Sciatic nerve (tissue), 2 donors: Measurements from ENCODE around the gene NPEPPS. TPM values are rescaled to one million over a fixed set of nuclear protein-coding genes. Genes with fewer than 3 reads are reported as not detected.
A peak's percentile ranks its signal among the peaks of the same experiment; 100 is the strongest.
"Not testable (repeated sequence)": the region's sequence is repeated elsewhere in the genome, so short reads cannot be mapped to it uniquely, and the experiment has no call there.

Source experiments
- ATAC-seq: fragments of 200-7000 bp; cut with Tn5 transposase; one replicate; pipeline ENCODE4 v1.9.1; 2020; ENCODE audit warnings: mild to moderate bottlenecking, moderate library complexity
- DNase-seq: peaks from one replicate; pipeline ENCODE4 v3.0.0-alpha.2; 2020; ENCODE audit warnings: low spot score
- intact Hi-C: fragments of 100-400 bp; cut with DNase I; formaldehyde crosslinking; loops from one replicate; pipeline ENCODE4 v1.14.2; 2022
- total RNA-seq: library from RNA; stranded (reverse); fragmentation: NEBNext Ultra II Directional; extraction: Animal tissue kit (Norgen Biotek cat#: 25700); gene quantifications from one replicate; pipeline ENCODE4 v1.2.1, GENCODE V29; 2021
- donor health status: DM: no; HTN: no; CAD: no.
- donor health status: DM: no; HTN: no; CAD: no.

Gene NPEPPS
- total RNA-seq: 142 TPM

DNA sequence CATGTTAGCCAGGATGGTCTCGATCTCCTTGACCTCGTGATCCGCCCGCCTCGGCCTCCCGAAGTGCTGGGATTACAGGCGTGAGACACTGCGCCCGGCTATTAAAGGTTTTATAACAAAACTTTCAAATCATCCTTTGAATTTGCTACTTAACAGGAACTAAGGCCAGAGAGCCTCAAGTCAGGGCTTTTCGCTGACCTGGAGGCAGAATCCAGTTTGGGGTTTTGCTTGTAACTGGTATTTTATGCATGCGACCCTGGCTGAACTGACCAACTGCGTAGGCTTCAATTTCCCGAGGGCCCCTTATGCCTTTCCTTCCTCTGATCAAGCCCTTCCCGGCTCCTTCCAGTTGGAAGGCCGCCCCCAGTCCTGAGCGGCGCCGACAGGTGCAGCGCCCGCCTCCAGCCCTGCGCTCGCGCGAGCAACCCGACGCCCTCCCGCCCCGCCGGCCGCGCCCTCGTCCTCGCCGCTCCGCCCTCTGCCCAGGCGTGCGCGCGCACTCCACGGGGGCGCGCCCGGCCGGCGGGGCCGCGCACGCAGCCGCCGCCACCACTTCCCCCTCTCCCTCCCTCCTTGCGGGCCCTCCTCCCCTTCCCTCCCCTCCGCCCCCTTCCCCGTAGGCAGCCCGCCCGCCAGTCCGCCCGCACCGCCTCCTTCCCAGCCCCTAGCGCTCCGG lies at the start of gene NPEPPS:
Gene NPEPPS (plus strand): TSS at position 552 of the 676 bp plus-strand sequence. CDS start 193 bp downstream, outside the sequence.
- intact Hi-C loops: not testable (repeated sequence)
- ATAC-seq (peak; percentile 94), DNase-seq (peak; percentile 94)

DNA sequence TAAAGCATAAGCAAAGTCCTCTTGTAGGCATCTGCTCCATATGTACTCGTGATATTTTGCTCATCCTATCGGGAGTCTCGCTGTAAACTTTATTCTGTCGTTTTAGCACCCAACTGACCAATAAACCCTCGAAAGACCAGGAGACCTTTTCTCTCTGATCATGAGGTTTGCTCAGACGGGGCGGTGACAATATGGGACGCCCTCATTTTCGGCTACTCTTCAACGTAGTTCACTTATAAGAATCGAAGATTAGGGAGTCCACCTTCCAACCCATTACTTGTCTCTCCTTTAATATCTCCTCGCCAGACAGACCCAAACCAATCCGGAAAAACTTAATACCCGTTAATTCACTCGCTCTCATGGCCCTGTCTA lies 39.1 kb upstream of the NPEPPS start:
- ATAC-seq, intact Hi-C loops, DNase-seq: not testable (repeated sequence)

GRCh38 chr17:47499074-47499473 lies 31.8 kb upstream of the NPEPPS start:
- intact Hi-C loops, ATAC-seq, DNase-seq: not testable (repeated sequence)

DNA sequence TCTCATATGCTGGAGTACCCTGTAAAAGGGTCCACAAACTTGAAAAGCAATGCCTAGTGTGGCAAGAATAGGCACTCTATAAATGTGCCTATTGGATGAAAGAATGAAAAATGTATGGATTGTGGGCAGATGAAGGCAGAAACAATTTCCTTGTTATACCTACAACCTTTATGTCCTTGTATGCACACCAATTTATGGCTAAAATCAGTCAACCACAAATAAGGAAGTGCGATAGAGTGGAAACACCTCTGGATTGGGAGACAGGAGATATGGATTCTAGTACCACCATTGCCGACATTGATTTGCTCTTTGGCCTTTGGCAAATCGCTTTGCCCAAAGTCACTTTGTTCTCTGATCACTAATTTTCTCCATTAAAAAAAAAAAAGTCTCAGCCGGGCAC lies 31.4 kb upstream of the NPEPPS start:
- DNase-seq, intact Hi-C loops, ATAC-seq: not testable (repeated sequence)

DNA sequence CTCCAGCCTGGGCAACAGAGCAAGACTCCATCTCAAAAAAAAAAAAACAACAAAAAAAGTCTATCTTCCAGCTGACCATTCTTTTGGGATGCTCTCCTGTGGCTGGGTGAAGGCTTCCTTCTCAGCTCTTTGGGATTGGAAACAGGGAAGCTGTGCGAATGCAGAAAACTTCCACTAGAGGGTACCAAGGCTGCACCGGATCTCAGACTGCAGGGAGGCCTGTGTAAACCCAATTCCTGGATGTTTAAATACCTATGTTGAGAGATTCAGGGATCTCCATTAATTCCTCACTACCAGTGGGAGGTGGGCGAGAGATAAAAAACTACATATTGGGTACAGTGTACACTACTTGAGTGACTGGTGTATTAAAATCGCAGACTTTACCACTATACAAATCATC lies 30.3 kb upstream of the NPEPPS start:
- peak; percentile 66 for ATAC-seq
- intact Hi-C loops, DNase-seq: not testable (repeated sequence)

DNA sequence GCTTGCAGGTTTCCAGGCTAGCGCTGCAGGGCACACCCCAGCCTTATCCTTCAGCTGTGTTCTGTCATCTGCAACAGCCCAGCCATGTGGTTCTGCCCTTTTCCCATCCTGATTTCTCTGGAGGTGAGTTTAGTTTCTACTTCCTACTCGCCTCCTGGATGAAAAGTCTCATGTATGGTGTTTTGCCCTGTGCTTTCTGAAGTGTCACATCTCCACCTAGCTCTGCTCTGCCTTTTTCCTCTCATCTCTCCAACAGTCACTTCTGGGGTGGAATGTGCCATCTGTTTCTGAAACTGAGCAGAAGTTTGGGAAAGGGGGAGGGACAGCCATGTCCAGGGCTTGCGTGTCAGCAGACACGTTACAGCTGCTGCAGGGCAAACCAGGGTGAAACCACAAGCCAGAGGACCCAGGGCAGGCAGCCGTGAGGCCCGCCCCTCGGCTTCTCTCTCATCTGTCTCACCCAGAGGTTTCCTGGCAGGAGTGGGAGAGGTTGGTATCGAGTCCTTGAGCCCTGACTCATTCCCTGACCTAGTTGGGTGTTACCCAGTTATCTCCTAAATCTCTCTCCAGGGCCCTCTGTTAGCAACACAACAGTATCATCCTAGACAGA lies 28.7 kb upstream of the NPEPPS start:
- intact Hi-C loops, DNase-seq: not testable (repeated sequence)

GRCh38 chr17:47502776-47503455 lies 28.0 kb upstream of the NPEPPS start:
- intact Hi-C loops, DNase-seq: not testable (repeated sequence)
- peak; percentile 37 for ATAC-seq

More for the DNA sequence above, 28.7 kb upstream of the NPEPPS start:
- peak; percentile 91 for ATAC-seq

GRCh38 chr17:47511701-47512146 lies 19.2 kb upstream of the NPEPPS start:
- intact Hi-C loops, ATAC-seq, DNase-seq: not testable (repeated sequence)

DNA sequence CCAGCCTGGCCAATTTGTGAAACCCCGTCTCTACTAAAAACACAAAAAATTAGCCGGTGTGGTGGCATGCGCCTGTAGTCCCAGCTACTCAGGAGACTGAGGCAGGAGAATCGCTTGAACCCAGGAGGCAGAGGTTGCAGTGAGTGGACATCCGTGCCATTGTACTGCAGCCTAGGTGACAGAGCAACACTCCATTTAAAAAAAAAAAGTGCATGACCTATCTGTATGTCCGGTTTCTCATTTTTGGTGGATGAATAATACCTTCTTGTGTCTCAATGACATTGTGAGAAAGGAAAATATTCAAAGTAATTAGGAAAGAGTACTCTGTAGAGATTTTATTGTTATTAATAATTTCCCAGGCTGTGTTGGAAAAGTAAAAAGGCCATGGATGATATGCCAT lies 17.6 kb upstream of the NPEPPS start:
- intact Hi-C loops, ATAC-seq: not testable (repeated sequence)

GRCh38 chr17:47518880-47519279 lies 12.0 kb upstream of the NPEPPS start:
- DNase-seq, ATAC-seq, intact Hi-C loops: not testable (repeated sequence)

More for the DNA sequence above, 17.6 kb upstream of the NPEPPS start:
- DNase-seq: not testable (repeated sequence)

DNA sequence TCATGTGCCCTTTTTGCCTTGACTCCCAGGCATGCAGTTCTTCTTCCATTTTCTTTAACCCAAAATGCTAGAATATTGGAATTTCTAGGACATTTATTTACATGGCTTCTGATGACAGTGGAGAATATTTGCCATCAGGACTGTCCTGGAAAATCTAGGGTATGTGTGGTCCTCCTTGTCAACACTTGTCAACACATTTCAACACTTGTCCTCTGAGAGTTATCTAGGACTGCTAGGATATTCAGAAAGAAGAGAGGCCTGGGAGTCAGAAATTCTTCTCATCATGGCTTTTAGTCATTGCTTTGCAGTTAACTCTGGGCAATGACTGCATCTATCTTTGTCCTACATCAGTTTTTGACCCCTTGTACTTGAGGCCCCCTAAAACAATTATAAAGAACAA lies 11.5 kb upstream of the NPEPPS start:
- intact Hi-C loops, DNase-seq, ATAC-seq: not testable (repeated sequence)

DNA sequence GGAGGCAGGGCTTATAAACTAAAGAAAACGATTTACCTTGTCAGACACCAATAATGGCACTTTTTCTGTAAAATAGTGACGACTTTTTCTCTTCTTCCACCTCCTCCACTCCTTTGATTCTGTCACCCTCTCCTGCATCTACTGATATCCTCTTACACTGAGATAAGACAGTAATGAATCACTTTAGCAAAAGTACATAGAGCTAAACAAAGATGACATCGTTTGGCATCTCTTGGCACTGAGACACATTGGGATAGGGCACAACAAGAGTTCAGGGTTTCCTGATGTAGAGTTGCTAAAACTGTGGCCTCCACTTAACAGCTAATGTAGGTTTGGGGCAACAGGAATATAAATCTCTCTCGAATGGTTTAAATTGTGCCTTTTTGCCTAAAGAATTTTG lies 10.6 kb upstream of the NPEPPS start:
- ATAC-seq, intact Hi-C loops, DNase-seq: not testable (repeated sequence)

- intact Hi-C loops, ATAC-seq, DNase-seq: not testable (repeated sequence)
Measured at GRCh38 chr17:47521434-47521833, 9.5 kb upstream of the NPEPPS start.

GRCh38 chr17:47522341-47522740 lies 8.6 kb upstream of the NPEPPS start:
- ATAC-seq, DNase-seq, intact Hi-C loops: not testable (repeated sequence)

DNA sequence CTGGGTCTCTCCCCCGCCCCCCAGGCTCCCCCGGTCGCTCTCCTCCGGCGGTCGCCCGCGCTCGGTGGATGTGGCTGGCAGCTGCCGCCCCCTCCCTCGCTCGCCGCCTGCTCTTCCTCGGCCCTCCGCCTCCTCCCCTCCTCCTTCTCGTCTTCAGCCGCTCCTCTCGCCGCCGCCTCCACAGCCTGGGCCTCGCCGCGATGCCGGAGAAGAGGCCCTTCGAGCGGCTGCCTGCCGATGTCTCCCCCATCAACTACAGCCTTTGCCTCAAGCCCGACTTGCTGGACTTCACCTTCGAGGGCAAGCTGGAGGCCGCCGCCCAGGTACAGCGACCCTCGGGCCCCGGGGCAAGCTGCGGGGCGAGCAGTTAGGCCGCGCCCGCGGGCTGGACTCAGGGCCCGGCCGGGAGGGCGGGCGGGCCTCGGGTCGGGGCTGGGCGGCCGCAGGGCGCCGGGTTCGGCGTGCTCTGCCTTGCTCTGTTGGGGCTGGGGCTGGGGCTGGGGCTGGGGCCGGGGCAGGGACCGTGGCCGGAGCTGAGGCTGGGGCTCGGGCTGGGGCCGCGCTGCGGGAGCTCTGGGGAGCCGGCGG lies 419 bp downstream of the NPEPPS start:
- DNase-seq, intact Hi-C loops: not testable (repeated sequence)
- ATAC-seq: peak; percentile 14

- intact Hi-C loops, ATAC-seq, DNase-seq: not testable (repeated sequence)
Measured at GRCh38 chr17:47539085-47539484, 8.2 kb downstream of the NPEPPS start.

DNA sequence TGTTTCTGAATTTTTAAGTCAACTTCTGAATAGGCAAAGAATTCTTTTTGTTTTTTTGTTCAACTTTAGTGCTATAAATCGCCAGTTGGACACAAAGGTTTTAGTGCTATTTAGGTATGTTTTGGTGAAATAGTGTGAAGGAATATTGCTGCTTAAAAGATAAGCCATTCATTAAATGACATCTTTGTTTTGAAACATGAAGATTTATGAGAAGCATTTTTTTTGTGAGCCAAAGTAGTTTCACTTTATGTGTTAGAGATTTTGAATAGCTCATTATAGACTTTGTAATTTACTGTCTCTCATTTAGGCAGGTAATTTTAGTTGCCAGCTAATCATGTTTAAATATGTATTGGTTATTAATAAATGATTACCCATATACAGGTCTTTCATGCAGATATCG lies 10.8 kb downstream of the NPEPPS start:
- intact Hi-C loops, ATAC-seq, DNase-seq: not testable (repeated sequence)

GRCh38 chr17:47544327-47544726 lies 13.4 kb downstream of the NPEPPS start:
- intact Hi-C loops, ATAC-seq, DNase-seq: not testable (repeated sequence)

DNA sequence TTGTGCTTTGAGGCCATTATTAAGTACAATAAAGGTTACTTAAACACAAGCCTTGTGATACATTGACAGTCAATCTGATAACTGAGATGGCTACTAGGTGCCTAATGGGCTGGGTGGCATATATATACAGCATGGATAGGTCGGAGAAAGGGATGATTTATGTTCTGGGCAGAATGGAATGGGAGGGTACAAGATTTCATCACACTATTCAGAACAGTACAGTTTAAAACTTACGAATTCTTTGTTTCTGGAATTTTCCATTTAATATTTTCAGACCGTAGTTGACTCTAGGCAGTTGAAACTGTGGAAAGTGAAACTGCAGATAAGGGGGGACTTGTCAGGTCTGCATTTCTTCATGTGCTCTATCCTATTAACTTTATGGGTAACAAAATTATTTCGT lies 23.8 kb downstream of the NPEPPS start:
- not testable (repeated sequence) for ATAC-seq

More for the DNA sequence above, 23.8 kb downstream of the NPEPPS start:
- intact Hi-C loops, DNase-seq: not testable (repeated sequence)
